GM11168 (cell line): ENCODE measurements around the gene NDUFA8.

Experiments used
- in situ Hi-C: fragments of 300-500 bp; cut with MboI; formaldehyde crosslinking; loops from one replicate; pipeline ENCODE4 v1.12.0; 2022; ENCODE audit warnings: low sequenced_read_pairs; ENCODE audit not compliant: unreplicated experiment

NDUFA8 gene

DNA sequence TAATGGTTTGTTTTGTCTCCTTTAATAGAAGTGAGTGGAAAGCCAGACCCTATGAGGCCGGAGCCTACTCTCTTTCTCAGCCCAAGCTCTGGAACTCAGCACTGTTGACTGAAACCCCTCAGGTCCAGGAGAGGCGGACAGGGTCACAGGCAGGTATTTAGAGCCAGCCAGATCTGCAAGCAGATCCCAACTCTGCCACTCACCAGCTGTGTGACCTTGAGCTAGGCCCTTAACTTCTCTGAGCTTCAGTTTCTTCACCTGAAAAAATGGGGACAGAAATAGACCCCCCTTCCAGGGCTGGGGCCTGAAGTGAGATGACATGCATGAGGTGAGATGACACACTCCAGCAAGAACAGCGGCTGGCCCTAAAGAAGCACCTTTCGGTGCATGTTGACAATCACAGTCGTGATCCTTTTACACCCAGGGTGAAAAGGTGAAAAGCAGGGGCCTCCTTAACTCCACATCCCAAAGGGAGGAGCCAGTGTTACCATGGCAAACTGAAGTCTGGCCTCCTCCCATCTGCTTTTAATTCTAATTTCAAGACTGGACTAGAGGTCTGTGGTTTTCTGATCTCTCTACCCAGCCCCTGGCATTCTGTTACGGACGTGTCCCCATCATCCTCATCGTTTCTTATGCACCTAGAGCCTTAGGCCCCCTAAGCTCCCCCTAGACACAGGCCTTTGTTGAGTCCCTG is 27.3 kb upstream of the NDUFA8 start:
- in situ Hi-C loops, result no loop called here

DNA sequence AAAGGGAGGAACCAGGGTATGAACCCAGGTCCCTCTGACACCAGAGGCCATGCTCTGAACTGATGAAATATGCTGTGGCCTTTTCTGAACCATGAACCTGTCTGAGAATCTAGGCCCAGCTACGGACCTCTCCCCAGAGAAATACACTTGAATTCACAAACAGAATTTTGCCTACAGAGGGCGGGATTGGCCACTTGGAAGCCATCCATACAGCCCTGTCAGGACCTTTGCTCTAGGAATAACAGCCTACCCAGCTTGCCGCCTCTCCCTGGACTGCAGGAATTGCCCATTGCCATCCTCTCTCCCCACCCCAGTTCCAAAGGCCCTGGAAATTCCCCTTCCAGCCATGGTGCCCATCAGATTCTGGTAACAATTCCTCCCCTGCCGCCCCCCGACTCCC is 26.7 kb upstream of the NDUFA8 start:
- in situ Hi-C loops, result no loop called here

GRCh38 chr9:122184551-122184950 is 25.0 kb upstream of the NDUFA8 start:
- in situ Hi-C loops, result no loop called here

- in situ Hi-C loops, result no loop called here
Measured at GRCh38 chr9:122183501-122183900, 23.9 kb upstream of the NDUFA8 start.

DNA sequence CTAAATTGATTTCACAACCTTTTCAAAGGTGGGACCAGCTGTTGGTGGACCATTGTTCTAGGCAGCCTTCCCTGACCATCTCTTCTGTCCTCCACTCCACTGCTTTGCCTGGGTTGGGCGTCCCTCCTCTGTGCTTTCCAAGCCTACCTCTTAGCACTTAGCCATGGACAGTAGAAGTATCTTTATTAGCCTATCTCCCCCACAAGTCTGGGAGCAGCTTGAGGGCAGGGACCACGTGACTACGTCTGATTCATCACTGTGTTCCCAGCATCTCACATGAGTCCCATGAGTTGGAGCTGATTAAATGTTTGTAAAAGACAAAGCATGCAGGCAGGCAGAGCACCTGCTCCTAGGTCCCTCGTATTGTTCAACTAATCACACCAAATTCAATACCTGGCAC is 21.1 kb upstream of the NDUFA8 start:
- in situ Hi-C loops, result no loop called here

- in situ Hi-C loops, result no loop called here
Measured at GRCh38 chr9:122179690-122180074, 20.1 kb upstream of the NDUFA8 start.

GRCh38 chr9:122179054-122179689 is 19.6 kb upstream of the NDUFA8 start:
- in situ Hi-C loops, result no loop called here

DNA sequence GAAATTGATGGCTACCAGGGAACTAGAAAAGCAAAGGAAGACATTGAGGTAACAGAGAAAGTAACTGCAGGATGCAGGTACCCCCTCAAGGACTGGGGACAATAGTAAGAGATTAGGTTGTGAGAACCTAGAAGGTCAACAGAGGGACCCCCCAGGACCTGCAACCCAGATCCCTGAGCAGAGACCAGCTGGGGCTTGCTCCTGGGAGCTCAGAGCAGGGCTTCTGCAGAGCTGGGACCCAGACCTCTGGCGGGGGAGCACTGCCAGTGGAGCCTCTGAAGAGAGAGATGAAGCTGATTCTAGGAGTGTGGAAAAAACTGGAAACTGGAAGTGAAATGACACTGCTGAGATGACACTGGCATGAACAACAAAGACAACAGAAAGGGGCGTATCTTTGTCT is 17.3 kb upstream of the NDUFA8 start:
- in situ Hi-C loops, result no loop called here

GRCh38 chr9:122173670-122174069 is 14.1 kb upstream of the NDUFA8 start:
- in situ Hi-C loops, result no loop called here

DNA sequence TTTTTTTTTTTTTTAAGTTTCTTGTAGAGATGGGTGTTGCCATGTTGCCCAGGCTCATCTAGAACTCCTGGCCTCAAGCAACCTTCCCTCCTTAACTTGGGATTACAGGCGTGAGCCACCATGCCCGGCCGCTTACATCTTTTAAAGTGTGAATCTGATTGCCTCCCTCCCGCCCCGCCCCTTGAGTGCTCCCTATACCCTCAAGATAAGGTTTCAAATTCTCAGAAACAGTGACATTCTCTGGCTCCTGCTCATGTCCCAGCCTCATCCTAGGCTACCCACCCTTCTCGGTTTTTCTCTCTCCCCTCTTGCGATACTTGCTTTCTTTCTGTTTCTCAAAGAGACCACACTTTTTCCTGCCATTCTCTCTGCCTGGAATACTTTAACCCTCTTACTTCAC is 12.6 kb upstream of the NDUFA8 start:
- in situ Hi-C loops, result no loop called here

GRCh38 chr9:122168356-122168755 is 8.8 kb upstream of the NDUFA8 start:
- in situ Hi-C loops, result no loop called here

GRCh38 chr9:122164286-122164685 is 4.7 kb upstream of the NDUFA8 start:
- in situ Hi-C loops, result no loop called here

GRCh38 chr9:122162415-122162814 is 2.8 kb upstream of the NDUFA8 start:
- in situ Hi-C loops, result no loop called here

GRCh38 chr9:122159925-122160246 is 307 bp upstream of the NDUFA8 start:
- in situ Hi-C loops, result no loop called here

DNA sequence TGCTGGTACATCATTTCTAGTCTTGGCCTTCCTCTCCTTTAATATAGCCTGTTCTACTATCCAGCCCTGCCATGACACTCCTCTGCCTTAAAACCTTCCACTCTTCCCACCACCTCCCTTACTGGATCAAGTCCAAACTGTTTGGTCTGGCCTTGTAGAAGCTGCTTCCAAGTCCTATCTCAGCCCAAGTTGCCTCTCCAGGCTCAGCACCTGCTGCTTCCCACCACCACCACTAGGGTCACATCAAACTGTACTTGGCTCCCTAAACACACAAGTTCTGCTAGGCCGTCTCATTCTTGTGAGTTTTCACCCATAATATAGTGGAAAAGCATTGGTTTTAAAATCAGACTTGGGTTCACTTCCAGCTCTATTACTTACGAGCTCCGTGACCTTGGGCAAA is 1.4 kb downstream of the NDUFA8 start:
- in situ Hi-C loops, result no loop called here

DNA sequence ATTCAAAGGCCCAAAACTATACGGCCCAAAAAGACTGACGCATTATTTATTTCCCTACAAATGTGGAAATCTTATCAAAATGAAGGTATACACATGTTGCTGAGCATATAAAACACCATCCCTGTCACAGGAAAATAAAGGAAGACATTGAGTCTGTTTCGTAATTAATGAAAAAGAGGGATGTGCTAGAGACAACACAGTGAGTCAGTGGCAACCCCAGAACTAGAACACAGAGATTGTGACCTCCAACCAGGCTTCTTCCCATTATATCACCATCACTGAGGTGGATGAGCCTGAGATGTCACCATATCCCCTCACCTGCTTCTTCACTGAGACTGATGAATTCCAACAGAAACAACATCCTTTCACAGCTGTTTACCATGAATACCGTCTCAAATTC is 3.8 kb downstream of the NDUFA8 start:
- in situ Hi-C loops, result no loop called here

DNA sequence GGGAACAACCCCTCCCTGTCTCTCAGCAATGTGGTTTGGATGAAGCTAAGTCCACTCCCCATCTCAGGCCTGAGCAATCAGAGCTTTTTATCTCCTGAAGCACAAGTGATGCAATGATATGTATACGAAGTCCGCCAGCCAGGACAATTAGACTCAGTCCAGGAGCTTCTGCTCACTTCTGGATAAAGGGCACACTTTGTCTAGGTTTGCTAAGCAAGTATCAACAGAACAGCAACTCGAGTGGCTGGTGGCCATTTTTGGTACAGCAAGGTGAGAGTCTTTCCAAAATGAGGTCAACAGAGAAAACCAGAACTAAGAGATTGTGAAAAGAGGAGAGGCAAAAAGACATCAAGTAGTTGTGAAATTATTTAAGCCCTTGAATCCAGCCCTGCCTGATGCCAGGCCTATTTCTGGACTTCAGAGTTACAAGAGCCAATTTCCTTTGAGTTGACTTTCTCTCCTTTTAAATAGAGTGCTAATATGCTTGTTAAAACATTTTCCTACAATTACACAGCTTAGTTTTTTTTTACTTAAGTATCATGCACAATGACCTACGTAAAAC is 8.2 kb downstream of the NDUFA8 start:
- in situ Hi-C loops, result no loop called here

- in situ Hi-C loops, result loop anchor here (25.0 kb wide), 1 partner anchor 667 kb away; the partner anchor contains the start of gene OR1K1
Measured at GRCh38 chr9:122145592-122145863, 14.1 kb downstream of the NDUFA8 start.

- in situ Hi-C loops, result loop anchor here (25.0 kb wide), 1 partner anchor 667 kb away; the partner anchor contains the start of gene OR1K1
Measured at GRCh38 chr9:122144836-122145591, 14.6 kb downstream of the NDUFA8 start.

DNA sequence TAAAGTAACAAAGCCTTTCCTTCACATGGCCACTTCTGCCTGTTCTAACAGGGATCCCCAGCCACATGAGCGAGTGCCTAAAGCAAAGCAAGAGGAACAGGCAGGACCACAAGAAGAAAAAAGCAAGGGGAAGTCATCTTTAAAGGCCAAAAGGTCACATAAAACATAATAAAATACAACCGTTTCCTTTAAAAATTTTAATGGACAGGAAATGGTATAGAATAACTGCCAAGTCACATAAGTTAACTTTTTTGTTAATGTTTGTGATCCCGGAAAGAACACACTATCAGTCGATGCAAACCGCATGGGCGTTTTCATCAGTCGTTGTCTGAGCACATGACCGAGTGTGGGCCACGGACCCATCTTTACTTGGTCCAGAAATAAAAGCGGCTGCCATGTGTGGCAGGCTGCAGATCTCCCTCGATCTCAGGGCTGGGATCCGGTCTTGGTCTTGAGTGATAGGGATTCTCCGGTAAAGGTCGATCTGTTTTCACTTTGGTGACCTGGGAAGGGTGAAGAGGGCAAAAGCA is 15.6 kb downstream of the NDUFA8 start:
- in situ Hi-C loops, result loop anchor here (25.0 kb wide), 1 partner anchor 668 kb away; the partner anchor contains the start of gene OR1K1

DNA sequence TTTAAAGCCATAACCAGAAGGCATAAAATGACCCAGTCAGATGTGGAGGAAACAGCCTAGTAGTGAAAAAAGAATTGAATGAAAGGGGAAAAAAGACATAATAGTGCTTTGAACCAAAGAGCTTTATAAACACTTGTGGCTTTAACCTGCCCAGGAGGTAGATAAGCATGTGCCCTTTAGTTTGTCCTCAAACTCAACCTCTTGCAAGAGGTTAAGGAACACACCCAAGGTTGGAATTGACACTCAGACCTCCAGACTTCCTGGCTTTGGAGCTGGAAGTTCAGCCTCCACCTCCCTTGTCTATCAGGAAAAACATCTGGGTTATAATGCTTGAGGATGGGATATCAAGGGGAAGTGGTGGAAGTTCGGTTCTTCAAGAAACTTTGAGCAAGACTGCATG is 16.3 kb downstream of the NDUFA8 start:
- in situ Hi-C loops, result loop anchor here (25.0 kb wide), 1 partner anchor 669 kb away; the partner anchor contains the start of gene OR1K1
